Spleen (tissue), 7 donors: Measurements from ENCODE around the gene SCGB1A1.

Experiments
- POLR2A ChIP-seq, 3 donors: fragments of 450-650 bp; IDR thresholded peaks; one replicate each; pipeline ENCODE4 v1.5.1; 2017; ENCODE audit warnings: antibody characterized with exemption in 3 of 3, mild to moderate bottlenecking in 1 of 3
- POLR2AphosphoS5 ChIP-seq, 3 donors: sonication (generic); formaldehyde crosslinking; IDR thresholded peaks; one replicate each; pipeline ENCODE4 v1.5.1; 2017; ENCODE audit warnings: antibody characterized with exemption in 3 of 3
- TF ChIP-seq, protein P1 (sequence below), 11 experiments: fragments of 200-600 bp in 7 of 11; fragments of 450-650 bp in 4 of 11; sonication (generic) in 4 of 11; IDR thresholded peaks in 8 of 11; conservative IDR thresholded peaks in 3 of 11; 1 replicate in 7 of 11; 2 replicates in 4 of 11; pipeline versions ENCODE4 v1.4.0 to v1.8.0; 2016 to 2021; ENCODE audit warnings: antibody characterized with exemption in 11 of 11, inconsistent platforms in 4 of 11, mild to moderate bottlenecking in 1 of 11
- donor health status: DM: no; HTN: no; CAD: no; lungs with moderate emphysema.
- donor health status: DM: no; HTN: no; CAD: no.
- donor health status: DM: no; HTN: no; CAD: no.

DNA sequence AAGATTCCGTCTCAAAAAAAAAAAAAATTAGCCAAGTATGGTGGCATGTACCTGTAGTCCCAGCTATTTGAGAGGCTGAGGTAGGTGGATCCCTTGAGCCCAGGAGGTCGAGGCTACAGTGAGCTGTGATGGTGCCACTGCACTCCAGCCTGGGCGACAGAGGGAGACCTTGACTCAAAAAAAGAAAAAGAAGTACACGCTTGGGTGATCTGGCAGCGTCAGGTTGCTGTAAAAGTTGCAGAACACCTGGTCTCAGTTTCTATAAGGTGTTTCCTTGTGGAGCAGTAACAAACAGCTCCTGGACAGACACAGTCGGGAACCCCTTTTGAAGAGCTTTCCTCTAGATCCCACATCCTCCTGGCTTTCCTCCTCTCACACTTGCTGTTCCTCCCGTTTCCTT is 45.8 kb downstream of the SCGB1A1 start:
- no peak for TF ChIP-seq POLR2A (IDR thresholded peaks at IDR 0.05)
- TF ChIP-seq, protein P1, sequence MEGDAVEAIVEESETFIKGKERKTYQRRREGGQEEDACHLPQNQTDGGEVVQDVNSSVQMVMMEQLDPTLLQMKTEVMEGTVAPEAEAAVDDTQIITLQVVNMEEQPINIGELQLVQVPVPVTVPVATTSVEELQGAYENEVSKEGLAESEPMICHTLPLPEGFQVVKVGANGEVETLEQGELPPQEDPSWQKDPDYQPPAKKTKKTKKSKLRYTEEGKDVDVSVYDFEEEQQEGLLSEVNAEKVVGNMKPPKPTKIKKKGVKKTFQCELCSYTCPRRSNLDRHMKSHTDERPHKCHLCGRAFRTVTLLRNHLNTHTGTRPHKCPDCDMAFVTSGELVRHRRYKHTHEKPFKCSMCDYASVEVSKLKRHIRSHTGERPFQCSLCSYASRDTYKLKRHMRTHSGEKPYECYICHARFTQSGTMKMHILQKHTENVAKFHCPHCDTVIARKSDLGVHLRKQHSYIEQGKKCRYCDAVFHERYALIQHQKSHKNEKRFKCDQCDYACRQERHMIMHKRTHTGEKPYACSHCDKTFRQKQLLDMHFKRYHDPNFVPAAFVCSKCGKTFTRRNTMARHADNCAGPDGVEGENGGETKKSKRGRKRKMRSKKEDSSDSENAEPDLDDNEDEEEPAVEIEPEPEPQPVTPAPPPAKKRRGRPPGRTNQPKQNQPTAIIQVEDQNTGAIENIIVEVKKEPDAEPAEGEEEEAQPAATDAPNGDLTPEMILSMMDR (IDR thresholded peaks at IDR 0.05 in 8 of 11, conservative IDR thresholded peaks at IDR 0.05 in 3 of 11), result no peak
- no peak for TF ChIP-seq POLR2AphosphoS5 (IDR thresholded peaks at IDR 0.05)
